Measurements from ENCODE around the gene PDE6B.

Gene PDE6B

DNA sequence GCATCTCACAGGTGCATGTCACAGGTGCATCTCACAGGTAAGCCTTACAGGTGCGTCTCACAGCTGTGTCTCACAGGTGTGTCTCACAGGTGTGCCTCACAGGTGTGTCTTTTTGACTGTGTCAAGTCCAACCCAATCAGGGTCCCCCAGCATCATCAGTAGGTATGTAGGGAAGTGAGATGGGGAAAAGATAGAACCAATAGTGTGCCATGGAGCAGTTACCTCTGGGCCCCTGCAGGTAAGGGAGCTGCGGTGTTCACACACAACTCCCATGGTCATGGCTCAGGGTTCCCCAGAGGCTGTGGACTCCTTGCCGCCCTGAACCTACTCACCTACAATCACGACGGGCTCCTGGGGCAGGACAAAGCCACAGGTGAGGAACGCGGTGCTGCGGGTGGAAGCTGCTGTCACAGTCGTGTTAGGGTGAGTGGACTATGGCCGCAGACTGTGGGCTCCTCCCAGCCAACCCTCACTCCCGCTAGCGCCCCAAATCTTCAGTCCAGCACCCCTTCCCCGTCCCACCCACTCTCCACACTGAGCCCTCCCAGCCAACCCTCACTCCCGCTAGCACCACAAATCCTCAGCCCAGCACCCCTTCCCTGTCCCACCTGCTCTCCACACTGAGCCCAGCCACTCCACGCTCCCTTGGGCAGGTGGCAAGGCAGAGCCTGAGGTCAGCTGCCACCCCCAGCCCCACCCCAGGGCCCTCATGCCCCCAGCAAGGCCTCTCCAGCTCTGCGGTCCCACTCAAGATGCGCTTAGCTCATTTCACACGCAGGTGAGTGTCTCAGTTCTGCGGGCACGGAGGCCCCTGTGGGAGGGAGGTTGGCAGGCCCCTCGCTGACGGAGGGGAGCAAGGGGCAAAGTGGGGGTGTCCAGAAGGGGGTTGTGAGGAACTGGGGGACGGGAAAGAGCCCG is 2.1 kb upstream of the PDE6B start:
- Histone ChIP-seq H3K27ac (no peak overlapping the region), H3K9me3 (ENCODE audit: severe bottlenecking) (no peaks in the 10 kb centered on the region), H3K27me3 (ENCODE audit: insufficient read depth, low read depth, severe bottlenecking) (no peaks in the 10 kb centered on the region), H3K36me3 (peaks cover 5% of the 10 kb centered on the region), H3K4me3 (ENCODE audit: low read depth, low read length) (no peak overlapping the region)
- no peak for DNase-seq
- TF ChIP-seq, protein P1, sequence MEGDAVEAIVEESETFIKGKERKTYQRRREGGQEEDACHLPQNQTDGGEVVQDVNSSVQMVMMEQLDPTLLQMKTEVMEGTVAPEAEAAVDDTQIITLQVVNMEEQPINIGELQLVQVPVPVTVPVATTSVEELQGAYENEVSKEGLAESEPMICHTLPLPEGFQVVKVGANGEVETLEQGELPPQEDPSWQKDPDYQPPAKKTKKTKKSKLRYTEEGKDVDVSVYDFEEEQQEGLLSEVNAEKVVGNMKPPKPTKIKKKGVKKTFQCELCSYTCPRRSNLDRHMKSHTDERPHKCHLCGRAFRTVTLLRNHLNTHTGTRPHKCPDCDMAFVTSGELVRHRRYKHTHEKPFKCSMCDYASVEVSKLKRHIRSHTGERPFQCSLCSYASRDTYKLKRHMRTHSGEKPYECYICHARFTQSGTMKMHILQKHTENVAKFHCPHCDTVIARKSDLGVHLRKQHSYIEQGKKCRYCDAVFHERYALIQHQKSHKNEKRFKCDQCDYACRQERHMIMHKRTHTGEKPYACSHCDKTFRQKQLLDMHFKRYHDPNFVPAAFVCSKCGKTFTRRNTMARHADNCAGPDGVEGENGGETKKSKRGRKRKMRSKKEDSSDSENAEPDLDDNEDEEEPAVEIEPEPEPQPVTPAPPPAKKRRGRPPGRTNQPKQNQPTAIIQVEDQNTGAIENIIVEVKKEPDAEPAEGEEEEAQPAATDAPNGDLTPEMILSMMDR (IDR thresholded peaks at IDR 0.05; ENCODE audit: low read depth, low read length): no peak

DNA sequence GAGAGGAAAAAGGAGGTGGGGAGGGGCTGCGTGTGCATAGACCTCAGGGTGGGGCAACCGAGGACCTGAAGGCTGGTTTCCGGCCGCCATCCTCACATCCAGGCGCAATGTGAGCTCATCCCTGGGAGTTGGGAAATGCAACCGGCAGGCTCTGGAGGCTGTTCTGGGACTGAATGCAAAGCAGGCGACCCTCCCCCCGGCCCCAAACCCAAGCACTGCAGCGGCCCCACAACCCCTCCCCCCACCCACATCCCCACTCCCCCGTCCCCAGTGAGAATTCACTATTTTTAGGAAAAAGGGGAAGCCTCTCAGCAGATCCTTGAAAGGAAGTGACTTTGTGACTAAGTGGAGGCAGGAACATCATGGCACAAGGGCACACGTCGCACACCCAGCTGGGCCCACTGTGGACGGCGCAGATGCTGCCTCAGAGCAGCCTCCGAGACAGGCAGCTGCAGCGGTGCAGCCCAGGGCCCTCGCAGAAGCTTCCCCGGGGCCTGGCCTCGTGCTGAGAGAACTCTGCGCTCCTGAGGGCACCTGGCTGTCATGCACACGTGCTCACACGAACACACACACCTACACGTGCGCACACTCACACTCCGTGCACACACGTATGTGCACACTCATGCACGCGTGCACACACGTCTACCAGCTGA is 1.3 kb upstream of the PDE6B start:
- H3K27ac ChIP-seq: peak overlapping the region; percentile 89
- no peaks in the 10 kb centered on the region for H3K27me3 ChIP-seq (ENCODE audit: insufficient read depth, low read depth, severe bottlenecking)
- TF ChIP-seq, protein P1 (IDR thresholded peaks at IDR 0.05; ENCODE audit: low read depth, low read length): no peak
- H3K36me3 ChIP-seq: peaks cover 13% of the 10 kb centered on the region
- H3K9me3 ChIP-seq (ENCODE audit: severe bottlenecking): no peaks in the 10 kb centered on the region
- DNase-seq: no peak
- H3K4me3 ChIP-seq (ENCODE audit: low read depth, low read length): no peak overlapping the region

DNA sequence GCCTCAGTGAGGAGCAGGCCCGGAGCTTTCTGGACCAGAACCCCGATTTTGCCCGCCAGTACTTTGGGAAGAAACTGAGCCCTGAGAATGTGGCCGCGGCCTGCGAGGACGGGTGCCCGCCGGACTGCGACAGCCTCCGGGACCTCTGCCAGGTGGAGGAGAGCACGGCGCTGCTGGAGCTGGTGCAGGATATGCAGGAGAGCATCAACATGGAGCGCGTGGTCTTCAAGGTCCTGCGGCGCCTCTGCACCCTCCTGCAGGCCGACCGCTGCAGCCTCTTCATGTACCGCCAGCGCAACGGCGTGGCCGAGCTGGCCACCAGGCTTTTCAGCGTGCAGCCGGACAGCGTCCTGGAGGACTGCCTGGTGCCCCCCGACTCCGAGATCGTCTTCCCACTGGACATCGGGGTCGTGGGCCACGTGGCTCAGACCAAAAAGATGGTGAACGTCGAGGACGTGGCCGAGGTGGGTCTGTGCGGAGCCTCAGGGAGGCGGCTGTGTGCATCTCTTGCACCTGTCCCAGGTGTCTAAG is 323 bp downstream of the PDE6B start:
- peak overlapping the region; percentile 89 for H3K27ac ChIP-seq
- no peak for DNase-seq
- peak overlapping the region; percentile 41 for H3K4me3 ChIP-seq (ENCODE audit: low read depth, low read length)
- peaks cover 20% of the 10 kb centered on the region for H3K36me3 ChIP-seq
- H3K9me3 ChIP-seq (ENCODE audit: severe bottlenecking): no peaks in the 10 kb centered on the region
- H3K27me3 ChIP-seq (ENCODE audit: insufficient read depth, low read depth, severe bottlenecking): no peaks in the 10 kb centered on the region
- TF ChIP-seq, protein P1 (IDR thresholded peaks at IDR 0.05; ENCODE audit: low read depth, low read length): no peak

DNA sequence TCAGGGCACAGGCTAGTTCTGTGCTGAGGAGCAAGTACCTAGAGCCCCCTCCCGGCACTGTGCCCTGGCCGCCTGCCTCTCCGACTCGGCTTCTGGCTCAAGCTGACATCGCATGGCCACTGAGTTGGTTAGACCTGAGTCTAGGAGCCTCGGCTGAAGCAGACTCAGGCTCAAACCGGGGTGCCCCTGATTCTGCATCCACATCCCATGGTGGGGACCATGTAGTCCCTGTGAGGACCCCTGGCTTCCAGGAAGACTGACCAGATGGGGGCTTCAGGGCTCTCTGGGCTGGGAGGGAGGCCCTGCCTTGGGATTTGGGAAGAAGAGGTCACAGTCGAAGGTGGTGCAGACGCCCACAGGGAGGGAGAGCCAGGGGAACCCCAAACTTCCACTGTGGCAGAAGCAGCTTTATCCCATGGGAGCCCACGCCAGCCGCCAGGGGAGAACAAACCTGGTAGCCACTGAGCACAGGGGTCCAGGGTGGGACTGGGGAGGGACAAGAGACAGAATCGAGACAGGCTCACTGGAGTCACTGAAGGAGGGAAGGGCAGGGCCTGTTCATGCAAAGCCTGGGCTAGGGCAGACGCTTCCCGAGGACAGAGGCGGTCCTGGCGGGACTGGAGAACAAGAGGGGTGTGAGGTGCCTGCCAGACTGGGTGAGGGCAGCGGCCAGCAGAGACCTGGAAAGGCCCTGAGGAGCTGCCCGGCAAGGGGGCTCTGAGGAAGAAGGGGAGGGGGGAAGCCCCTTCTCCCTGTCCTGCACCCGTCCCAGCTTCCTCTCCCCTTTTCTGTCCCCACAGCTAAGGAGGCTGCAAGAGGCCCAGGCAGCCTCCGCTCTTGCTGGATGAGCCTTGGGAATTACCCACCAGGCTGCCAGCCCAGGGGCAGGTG is 1.1 kb downstream of the PDE6B start:
- peaks cover 4% of the 10 kb centered on the region for H3K9me3 ChIP-seq (ENCODE audit: severe bottlenecking)
- H3K27me3 ChIP-seq (ENCODE audit: insufficient read depth, low read depth, severe bottlenecking): no peaks in the 10 kb centered on the region
- peak overlapping the region; percentile 89 for H3K27ac ChIP-seq
- H3K4me3 ChIP-seq (ENCODE audit: low read depth, low read length): peak overlapping the region; percentile 41
- H3K36me3 ChIP-seq: peaks cover 28% of the 10 kb centered on the region
- TF ChIP-seq, protein P1 (IDR thresholded peaks at IDR 0.05; ENCODE audit: low read depth, low read length): no peak
- DNase-seq: no peak

DNA sequence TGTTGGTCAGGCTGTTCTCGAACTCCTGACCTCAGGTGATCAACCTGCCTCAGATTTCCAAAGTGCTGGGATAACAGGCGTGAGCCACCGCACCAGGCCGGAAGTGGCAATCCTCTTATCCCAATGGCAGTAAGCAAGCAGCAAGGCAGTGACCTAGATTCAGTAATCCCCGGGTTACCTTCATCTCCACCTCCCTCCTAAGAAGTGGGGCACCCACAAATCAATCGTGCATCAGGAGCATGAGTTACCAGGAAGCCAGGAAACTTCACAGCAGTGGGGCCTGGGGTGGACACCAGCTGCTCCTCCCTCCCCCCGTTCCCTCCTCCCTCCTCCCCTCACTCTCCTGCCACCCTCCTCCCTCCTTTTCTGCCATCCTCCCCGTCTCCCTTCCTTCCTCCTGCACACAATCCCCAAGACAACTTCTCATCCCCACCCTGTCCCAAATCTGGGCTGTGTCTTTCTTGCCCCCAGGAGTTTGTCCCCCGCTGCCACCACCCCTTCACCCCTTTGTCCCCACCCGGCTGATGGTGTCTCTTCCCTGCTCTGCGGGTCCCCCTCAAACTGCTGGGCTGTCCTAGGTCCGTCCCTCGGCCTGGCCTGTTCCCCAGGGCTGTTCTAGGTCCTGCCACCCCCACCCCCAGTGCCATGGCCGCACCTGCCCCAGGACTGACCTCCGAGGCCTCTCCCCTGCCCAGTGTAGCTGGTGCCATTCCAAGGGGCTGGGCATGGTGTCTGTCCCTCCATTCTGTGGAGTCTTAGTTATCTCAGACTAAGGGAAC is 2.2 kb downstream of the PDE6B start:
- TF ChIP-seq, protein P1 (IDR thresholded peaks at IDR 0.05; ENCODE audit: low read depth, low read length): no peak
- H3K36me3 ChIP-seq: peaks cover 28% of the 10 kb centered on the region
- H3K27me3 ChIP-seq (ENCODE audit: insufficient read depth, low read depth, severe bottlenecking): no peaks in the 10 kb centered on the region
- H3K9me3 ChIP-seq (ENCODE audit: severe bottlenecking): peaks cover 7% of the 10 kb centered on the region
- H3K27ac ChIP-seq: peak overlapping the region; percentile 89
- DNase-seq: peak; percentile 95
- H3K4me3 ChIP-seq (ENCODE audit: low read depth, low read length): peak overlapping the region; percentile 41
